ENCODE results near the gene CAPZA2. TPM values are rescaled to one million over a fixed set of nuclear protein-coding genes. Genes with fewer than 3 reads are reported as not detected.

Gene CAPZA2
- total and polyA plus RNA-seq, 8 donors: 13.9 to 1,001 (median 83.3) TPM

DNA sequence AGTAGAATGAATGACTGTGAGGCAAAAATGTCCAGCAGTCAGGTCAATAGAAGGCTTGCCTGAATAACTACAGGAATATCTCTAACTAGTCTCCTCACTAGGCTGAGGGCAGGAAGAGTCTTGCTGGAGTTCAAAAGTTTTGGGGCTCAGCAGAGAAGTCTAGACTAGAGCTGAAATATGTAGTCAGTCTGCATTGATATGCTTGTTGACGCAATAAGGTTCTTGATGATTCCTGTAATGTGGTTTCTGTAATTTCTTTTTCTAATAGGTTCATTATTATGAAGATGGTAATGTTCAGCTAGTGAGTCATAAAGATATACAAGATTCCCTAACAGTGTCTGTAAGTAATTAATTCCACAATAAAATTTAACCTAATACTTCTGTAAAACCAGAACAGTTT lies 49.4 kb downstream of the CAPZA2 start:
- no peaks in the 10 kb centered on the region for H3K9me3 ChIP-seq
- no peak for TF ChIP-seq EP300 (IDR thresholded peaks at IDR 0.05)
- TF ChIP-seq POLR2AphosphoS5 (IDR thresholded peaks at IDR 0.05): no peak
- TF ChIP-seq, protein P1, sequence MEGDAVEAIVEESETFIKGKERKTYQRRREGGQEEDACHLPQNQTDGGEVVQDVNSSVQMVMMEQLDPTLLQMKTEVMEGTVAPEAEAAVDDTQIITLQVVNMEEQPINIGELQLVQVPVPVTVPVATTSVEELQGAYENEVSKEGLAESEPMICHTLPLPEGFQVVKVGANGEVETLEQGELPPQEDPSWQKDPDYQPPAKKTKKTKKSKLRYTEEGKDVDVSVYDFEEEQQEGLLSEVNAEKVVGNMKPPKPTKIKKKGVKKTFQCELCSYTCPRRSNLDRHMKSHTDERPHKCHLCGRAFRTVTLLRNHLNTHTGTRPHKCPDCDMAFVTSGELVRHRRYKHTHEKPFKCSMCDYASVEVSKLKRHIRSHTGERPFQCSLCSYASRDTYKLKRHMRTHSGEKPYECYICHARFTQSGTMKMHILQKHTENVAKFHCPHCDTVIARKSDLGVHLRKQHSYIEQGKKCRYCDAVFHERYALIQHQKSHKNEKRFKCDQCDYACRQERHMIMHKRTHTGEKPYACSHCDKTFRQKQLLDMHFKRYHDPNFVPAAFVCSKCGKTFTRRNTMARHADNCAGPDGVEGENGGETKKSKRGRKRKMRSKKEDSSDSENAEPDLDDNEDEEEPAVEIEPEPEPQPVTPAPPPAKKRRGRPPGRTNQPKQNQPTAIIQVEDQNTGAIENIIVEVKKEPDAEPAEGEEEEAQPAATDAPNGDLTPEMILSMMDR (IDR thresholded peaks at IDR 0.05): no peak
- no peak for TF ChIP-seq POLR2A (IDR thresholded peaks at IDR 0.05)
- peaks cover 20 to 86% (median 84%) of the 10 kb centered on the region in 4 donors for H3K36me3 ChIP-seq
- WGBS, 5 donors: 92 to 100% (median 95%) methylated on average over 1 of the region's 1 CpG
- intact Hi-C loops (cut with DNase I; ENCODE audit: low total_unique reads): no loop called here
- H3K27me3 ChIP-seq: no peaks in the 10 kb centered on the region
- H3K27ac ChIP-seq: no peak overlapping the region
- no peaks in the 10 kb centered on the region for H3K4me1 ChIP-seq
- no peak overlapping the region for H3K4me3 ChIP-seq
- DNase-seq: no peak

DNA sequence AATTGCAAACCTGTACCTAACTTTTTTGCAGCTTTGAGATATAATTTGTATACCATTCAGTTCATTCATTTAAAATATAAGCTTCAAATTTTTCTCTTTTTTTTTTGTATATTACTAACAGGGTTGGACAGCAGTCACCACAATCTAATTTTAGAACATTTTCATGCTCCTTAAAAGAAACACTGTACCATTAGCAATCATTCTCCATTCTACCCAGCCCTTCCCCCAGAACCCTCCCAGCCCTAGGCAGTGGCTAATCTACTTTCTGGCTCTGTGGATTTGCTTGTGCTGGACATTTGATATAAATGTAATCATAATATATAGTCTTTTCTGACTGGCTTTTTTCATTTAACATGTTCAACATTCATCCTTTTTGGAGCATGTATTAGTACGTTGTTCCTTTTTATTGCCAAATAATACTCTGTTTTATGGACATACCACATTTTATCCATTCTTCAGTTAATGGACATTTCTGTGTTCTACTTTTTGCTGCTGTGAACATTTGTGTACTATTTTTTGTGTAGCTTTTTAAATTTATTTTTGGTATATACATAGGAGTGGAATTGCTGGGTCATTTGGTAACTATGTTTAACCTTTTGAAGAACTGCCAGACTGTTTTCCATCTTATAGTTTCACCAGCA lies 50.0 kb downstream of the CAPZA2 start:
- intact Hi-C loops (cut with DNase I; ENCODE audit: low total_unique reads): no loop called here
- TF ChIP-seq EP300 (IDR thresholded peaks at IDR 0.05) (no peak), POLR2AphosphoS5 (IDR thresholded peaks at IDR 0.05) (no peak)
- 93 to 100% (median 97%) methylated on average over 1 of the region's 1 CpG for WGBS, 5 donors

DNA sequence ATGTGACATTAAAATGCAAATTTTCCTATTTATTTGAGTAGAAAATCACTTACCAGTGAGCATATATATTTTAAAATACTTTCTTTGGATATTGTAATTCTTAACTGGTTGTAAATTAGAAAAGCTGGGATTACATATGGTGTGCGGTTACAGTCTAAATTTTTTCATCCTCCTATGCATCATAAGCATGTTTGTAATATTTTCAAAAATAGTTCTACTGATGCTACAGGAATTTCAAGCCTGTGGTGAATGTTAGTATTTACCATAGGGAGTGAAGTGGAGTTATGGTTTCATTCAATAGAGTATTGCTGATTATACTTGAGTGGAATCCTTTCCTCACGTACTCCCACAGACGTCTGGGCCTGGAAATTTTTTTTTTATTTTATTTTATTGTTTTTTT lies 56.3 kb downstream of the CAPZA2 start:
- WGBS, 5 donors: 89 to 99% (median 93%) methylated on average over 3 of the region's 3 CpGs
- Histone ChIP-seq H3K27me3 (no peaks in the 10 kb centered on the region), H3K9me3 (no peaks in the 10 kb centered on the region), H3K27ac (no peak overlapping the region), H3K36me3 (peaks cover 19 to 76% (median 68%) of the 10 kb centered on the region in 4 donors), H3K4me1 (no peaks in the 10 kb centered on the region), H3K4me3 (no peak overlapping the region)
- no peak for TF ChIP-seq EP300 (IDR thresholded peaks at IDR 0.05)
- intact Hi-C loops (cut with DNase I; ENCODE audit: low total_unique reads): no loop called here
- DNase-seq: no peak

More for the DNA sequence above, 50.0 kb downstream of the CAPZA2 start:
- H3K36me3 ChIP-seq: peaks cover 24 to 86% (median 85%) of the 10 kb centered on the region in 4 donors
- H3K4me1 ChIP-seq: no peaks in the 10 kb centered on the region
- no peak overlapping the region for H3K27ac ChIP-seq
- H3K4me3 ChIP-seq: no peak overlapping the region
- no peaks in the 10 kb centered on the region for H3K27me3 ChIP-seq
- DNase-seq: no peak
- H3K9me3 ChIP-seq: no peaks in the 10 kb centered on the region

DNA sequence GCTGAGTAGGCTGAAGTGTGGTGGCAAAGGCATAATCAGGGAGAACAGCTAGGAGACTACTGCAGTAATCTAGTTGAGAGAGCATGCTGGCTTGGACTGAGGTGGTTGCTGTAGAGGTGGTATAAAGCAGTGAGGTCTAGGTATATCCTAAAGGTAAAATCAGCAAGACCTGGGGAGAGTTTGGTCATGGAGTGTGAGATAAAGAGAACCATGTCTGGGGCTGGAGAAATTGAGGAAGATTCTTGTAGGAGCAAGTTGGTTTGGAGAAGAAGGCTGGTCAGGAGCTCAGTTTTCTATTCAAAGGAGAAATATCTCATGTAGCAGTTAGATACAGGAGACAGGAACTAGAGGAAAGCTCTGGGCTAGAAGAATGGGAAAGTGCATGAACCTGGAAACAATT lies 58.0 kb downstream of the CAPZA2 start:
- no peaks in the 10 kb centered on the region for H3K4me1 ChIP-seq
- peaks cover 17 to 60% (median 52%) of the 10 kb centered on the region in 4 donors for H3K36me3 ChIP-seq
- no peaks in the 10 kb centered on the region for H3K27me3 ChIP-seq
- no peaks in the 10 kb centered on the region for H3K9me3 ChIP-seq
- H3K27ac ChIP-seq: no peak overlapping the region
- TF ChIP-seq POLR2AphosphoS5 (IDR thresholded peaks at IDR 0.05) (no peak), POLR2A (IDR thresholded peaks at IDR 0.05) (no peak), EP300 (IDR thresholded peaks at IDR 0.05) (no peak)
- TF ChIP-seq, protein P1 (IDR thresholded peaks at IDR 0.05): no peak
- intact Hi-C loops (cut with DNase I; ENCODE audit: low total_unique reads): no loop called here
- no peak for DNase-seq
- no peak overlapping the region for H3K4me3 ChIP-seq

DNA sequence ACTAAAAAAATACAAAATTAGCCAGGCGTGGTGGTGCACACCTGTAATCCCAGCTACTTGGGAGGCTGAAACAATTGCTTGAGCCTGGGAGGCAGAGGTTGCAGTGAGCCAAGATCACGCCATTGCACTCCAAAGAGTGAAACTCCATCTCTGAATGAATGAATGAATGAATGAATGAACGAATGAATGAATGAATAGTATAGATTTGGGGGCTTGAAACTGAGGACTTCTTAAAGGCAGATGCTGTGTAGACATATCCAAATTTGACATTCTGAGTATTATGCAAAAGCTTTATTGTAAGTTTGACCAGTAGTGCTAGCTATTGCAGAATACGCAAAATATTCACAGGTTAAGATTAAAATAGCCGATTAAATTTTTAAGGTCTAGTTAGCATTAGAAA lies 60.2 kb downstream of the CAPZA2 start:
- intact Hi-C loops (cut with DNase I; ENCODE audit: low total_unique reads): no loop called here
- 65 to 80% (median 72%) methylated on average over 5 of the region's 5 CpGs for WGBS, 5 donors

More for the DNA sequence above, 60.2 kb downstream of the CAPZA2 start:
- DNase-seq: no peak
- Histone ChIP-seq H3K27ac (no peak overlapping the region), H3K9me3 (no peaks in the 10 kb centered on the region), H3K4me1 (no peaks in the 10 kb centered on the region), H3K4me3 (no peak overlapping the region), H3K27me3 (no peaks in the 10 kb centered on the region), H3K36me3 (peaks cover 8 to 38% (median 32%) of the 10 kb centered on the region in 4 donors)
- TF ChIP-seq POLR2AphosphoS5 (IDR thresholded peaks at IDR 0.05): no peak
- TF ChIP-seq, protein P1 (IDR thresholded peaks at IDR 0.05): no peak
- no peak for TF ChIP-seq POLR2A (IDR thresholded peaks at IDR 0.05)
